HuH-7 (cell line): ENCODE measurements around the gene GTPBP6.
A peak's percentile ranks its signal among the peaks of the same experiment; 100 is the strongest.
"Not testable (repeated sequence)": the region's sequence is repeated elsewhere in the genome, so short reads cannot be mapped to it uniquely, and the experiment has no call there.

Experiments
- DNase-seq: peaks from one replicate; pipeline ENCODE4 v3.0.0; 2011; ENCODE audit warnings: low spot score

The GTPBP6 gene

GRCh38 chrX:335758-336155 lies 17.2 kb upstream of the GTPBP6 start:
- DNase-seq = no peak

- DNase-seq = no peak
These were observed 16.6 kb upstream of the GTPBP6 start for GRCh38 chrX:334971-335757.

GRCh38 chrX:334331-334891 lies 15.8 kb upstream of the GTPBP6 start:
- DNase-seq = no peak

GRCh38 chrX:333611-334311 lies 15.2 kb upstream of the GTPBP6 start:
- no peak for DNase-seq

- DNase-seq = no peak
These were observed 14.5 kb upstream of the GTPBP6 start for GRCh38 chrX:332916-333610.

- DNase-seq = no peak
These were observed 13.9 kb upstream of the GTPBP6 start for GRCh38 chrX:332496-332860.

- no peak for DNase-seq
These were observed 13.4 kb upstream of the GTPBP6 start for GRCh38 chrX:331825-332495.

- no peak for DNase-seq
These were observed 12.7 kb upstream of the GTPBP6 start for GRCh38 chrX:331151-331824.

GRCh38 chrX:330726-331150 lies 12.1 kb upstream of the GTPBP6 start:
- no peak for DNase-seq

GRCh38 chrX:330141-330725 lies 11.6 kb upstream of the GTPBP6 start:
- DNase-seq = not testable (repeated sequence)

GRCh38 chrX:329291-329910 lies 10.8 kb upstream of the GTPBP6 start:
- no peak for DNase-seq

- no peak for DNase-seq
These were observed 9.1 kb upstream of the GTPBP6 start for GRCh38 chrX:327660-328126.

- DNase-seq = not testable (repeated sequence)
These were observed 6.1 kb upstream of the GTPBP6 start for GRCh38 chrX:324664-325063.

- DNase-seq = peak; percentile 13
These were observed 5.4 kb upstream of the GTPBP6 start for GRCh38 chrX:323721-324628.

- no peak for DNase-seq
These were observed 1.7 kb upstream of the GTPBP6 start for GRCh38 chrX:320126-320783.

GRCh38 chrX:319579-320125 lies 1.1 kb upstream of the GTPBP6 start:
- DNase-seq = no peak

GRCh38 chrX:318068-318738 lies 393 bp downstream of the GTPBP6 start:
- DNase-seq = no peak
